Globus pallidus (tissue), 1 donor: ENCODE data around the gene ATP7B.
"Not testable (repeated sequence)": the region's sequence is repeated elsewhere in the genome, so short reads cannot be mapped to it uniquely, and the experiment has no call there.

Source experiments
- DNase-seq: peaks from one replicate; pipeline ENCODE4 v3.0.0-alpha.2; 2015; ENCODE audit warnings: low spot score

ATP7B gene

GRCh38 chr13:51922771-51923480 is 88.3 kb downstream of the ATP7B start:
- no peak for DNase-seq

GRCh38 chr13:51921790-51922740 is 89.2 kb downstream of the ATP7B start:
- DNase-seq: no peak

GRCh38 chr13:51920786-51921185 is 90.5 kb downstream of the ATP7B start:
- DNase-seq: no peak

GRCh38 chr13:51920267-51920666 is 91.0 kb downstream of the ATP7B start:
- DNase-seq: no peak

GRCh38 chr13:51919531-51919930 is 91.7 kb downstream of the ATP7B start:
- no peak for DNase-seq

- no peak for DNase-seq
Measured at GRCh38 chr13:51916962-51917361, 94.3 kb downstream of the ATP7B start.

- no peak for DNase-seq
Measured at GRCh38 chr13:51916051-51916818, 95.0 kb downstream of the ATP7B start.

- DNase-seq: no peak
Measured at GRCh38 chr13:51914137-51914493, 97.1 kb downstream of the ATP7B start.

DNA sequence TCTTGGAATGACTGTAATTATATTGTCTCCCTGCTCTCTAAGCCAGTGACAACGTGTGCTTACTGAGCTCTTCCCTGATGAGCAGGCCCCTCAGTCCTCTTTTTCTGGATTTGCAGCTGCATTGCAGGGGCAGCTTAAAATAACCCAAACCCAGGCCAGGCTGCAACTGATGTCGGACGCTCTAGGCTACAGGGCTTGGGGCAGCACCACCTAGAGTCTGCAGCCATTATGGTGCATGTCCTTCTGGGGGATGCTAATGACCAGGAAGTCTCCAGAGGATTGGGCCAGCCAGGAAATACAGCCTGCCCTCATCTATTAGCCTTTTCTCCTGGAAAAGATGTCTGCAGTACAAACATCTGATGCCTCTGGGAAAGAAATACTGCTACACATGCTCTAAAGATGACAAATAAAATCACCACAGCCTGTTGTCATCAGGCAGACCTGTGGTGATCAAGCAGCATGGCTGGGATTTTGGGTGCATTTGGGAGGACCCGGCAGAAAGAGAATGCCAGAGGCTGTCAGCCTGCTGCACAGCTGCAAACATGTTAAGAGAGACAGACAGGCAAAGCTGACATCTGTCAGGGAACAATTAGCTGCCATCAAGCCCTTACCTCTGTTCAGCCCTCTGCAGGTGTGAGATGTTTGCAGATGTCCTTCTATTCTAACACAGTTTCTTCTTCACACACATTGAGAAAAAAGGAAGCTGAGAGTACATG is 97.7 kb downstream of the ATP7B start:
- DNase-seq: peak; percentile 24

GRCh38 chr13:51912511-51913225 is 98.6 kb downstream of the ATP7B start:
- DNase-seq: peak; percentile 2

- peak; percentile 74 for DNase-seq
Measured at GRCh38 chr13:51912091-51912490, 99.2 kb downstream of the ATP7B start.

DNA sequence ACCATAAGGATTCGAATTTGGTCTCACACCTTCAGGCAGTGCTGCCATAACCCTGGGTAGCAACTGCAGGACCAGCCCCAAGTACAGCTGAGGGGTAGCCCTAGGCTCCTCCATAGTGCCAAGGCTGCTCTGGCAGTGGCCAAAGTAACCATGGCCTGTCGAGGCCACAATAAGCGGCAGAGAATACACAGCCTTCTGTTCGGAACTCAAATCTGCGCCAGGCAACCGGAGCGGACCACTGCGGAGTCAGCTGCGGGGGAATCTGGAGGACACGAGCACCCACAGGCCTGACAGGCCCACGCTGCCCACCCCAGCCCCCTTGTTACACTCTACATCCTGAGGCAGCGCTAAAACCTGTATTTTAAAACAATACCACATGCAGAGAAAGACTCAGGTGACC is 100.7 kb downstream of the ATP7B start:
- no peak for DNase-seq

- not testable (repeated sequence) for DNase-seq
Measured at GRCh38 chr13:51909265-51909664, 102.0 kb downstream of the ATP7B start.

- DNase-seq: no peak
Measured at GRCh38 chr13:51907040-51907732, 104.1 kb downstream of the ATP7B start.

DNA sequence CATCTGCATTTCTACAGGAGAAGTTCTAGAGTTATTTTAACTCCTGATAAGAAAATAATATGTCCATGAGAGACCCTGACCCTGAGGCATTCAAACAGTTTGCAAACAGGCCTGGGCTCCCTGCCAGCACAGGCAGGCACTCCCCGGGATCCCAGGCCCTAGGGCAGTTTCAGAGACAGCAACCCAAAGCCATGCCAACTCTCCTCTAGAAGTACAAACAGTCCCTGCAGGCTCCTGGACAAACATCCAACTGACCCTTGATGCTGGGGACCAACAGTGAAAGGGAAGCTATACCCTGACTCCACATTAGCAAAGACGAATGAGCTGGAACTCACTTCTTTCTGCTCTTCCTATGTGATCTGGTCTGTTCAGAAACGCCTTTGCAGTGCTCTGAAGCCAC is 104.7 kb downstream of the ATP7B start:
- no peak for DNase-seq

- no peak for DNase-seq
Measured at GRCh38 chr13:51905787-51906186, 105.5 kb downstream of the ATP7B start.

GRCh38 chr13:51902776-51903175 is 108.5 kb downstream of the ATP7B start:
- no peak for DNase-seq

DNA sequence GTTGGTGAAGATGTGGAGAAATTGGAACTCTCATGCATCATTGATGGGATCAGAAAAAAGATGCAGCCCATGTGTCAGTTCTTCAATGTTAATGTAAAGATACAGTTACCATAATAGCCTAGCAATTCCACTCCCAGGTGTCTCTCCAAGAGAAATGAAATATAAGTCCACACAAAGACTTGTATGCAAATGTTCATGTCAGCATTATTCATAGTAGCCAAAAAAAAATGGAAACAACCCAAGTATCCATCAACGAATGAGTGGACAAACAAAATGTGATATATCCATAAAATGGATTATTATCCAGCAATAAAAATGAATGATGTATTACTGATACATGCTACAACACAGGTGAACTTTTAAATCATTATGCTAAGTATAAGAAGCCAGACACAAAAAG is 110.8 kb downstream of the ATP7B start:
- no peak for DNase-seq

GRCh38 chr13:51895906-51896888 is 115.1 kb downstream of the ATP7B start:
- DNase-seq: peak; percentile 57
